GM12892 (cell line): Measurements from ENCODE around the gene RPS23.

Experiments
- POLR2A ChIP-seq: IDR thresholded peaks from 2 replicates; pipeline ENCODE4 v1.6.1; 2011; ENCODE audit warnings: low read depth, low read length, control low read depth
- POLR2AphosphoS5 ChIP-seq: IDR thresholded peaks from 2 replicates; pipeline ENCODE4 v1.6.1; 2011; ENCODE audit warnings: low read depth, low read length, control low read depth

DNA sequence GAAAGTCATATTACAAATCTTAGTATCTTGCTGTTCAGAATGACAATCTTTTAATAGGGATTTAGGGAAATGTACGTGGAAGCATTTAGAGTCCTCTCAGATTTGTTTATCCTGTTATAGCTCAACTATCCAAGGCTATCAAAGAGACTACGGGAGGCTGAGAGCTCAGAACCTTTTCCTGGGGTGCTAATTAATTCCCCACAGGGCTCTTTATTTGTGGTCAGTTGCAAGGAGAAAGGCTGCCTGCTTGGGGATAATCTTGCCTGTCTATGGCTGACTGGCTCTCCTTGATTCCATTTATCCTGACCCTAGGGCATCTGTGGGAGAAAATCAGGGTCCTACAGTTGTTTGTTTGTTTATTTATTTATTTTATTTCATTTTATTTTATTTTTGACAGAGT lies 28.0 kb upstream of the RPS23 start:
- TF ChIP-seq POLR2A (no peak), POLR2AphosphoS5 (no peak)
